Neural progenitor cell (in vitro differentiated cells): ENCODE measurements around the gene KCTD12. TPM values are rescaled to one million over a fixed set of nuclear protein-coding genes. Genes with fewer than 3 reads are reported as not detected.

ENCODE experiments used
- DNase-seq: peaks from one replicate; pipeline ENCODE4 v3.0.0-alpha.2; 2016; ENCODE audit warnings: low spot score
- H2AFZ ChIP-seq: fragments of 200-600 bp; sonication (generic); replicated peaks from 2 replicates; pipeline ENCODE4 v1.6.1; 2016; ENCODE audit warnings: antibody characterized with exemption
- H3F3A ChIP-seq: fragments of 200-600 bp; sonication (generic); 2 replicates; pipeline ENCODE4 v1.6.1; 2016; ENCODE audit warnings: antibody characterized with exemption, low read depth
- H3K27ac ChIP-seq: fragments of 200-600 bp; sonication (generic); 2 replicates; pipeline ENCODE4 v1.5.1; 2016; ENCODE audit warnings: mild to moderate bottlenecking
- H3K27me3 ChIP-seq: fragments of 200-600 bp; sonication (generic); 2 replicates; pipeline ENCODE4 v1.6.1; 2016; ENCODE audit warnings: mild to moderate bottlenecking, moderate library complexity
- H3K36me3 ChIP-seq: fragments of 200-600 bp; sonication (generic); 2 replicates; pipeline ENCODE4 v1.5.1; 2016
- H3K4me1 ChIP-seq: fragments of 200-600 bp; sonication (generic); 2 replicates; pipeline ENCODE4 v1.6.1; 2016; ENCODE audit warnings: mixed run types
- H3K4me2 ChIP-seq: fragments of 200-600 bp; sonication (generic); 2 replicates; pipeline ENCODE4 v1.6.1; 2016
- H3K4me3 ChIP-seq: fragments of 200-600 bp; sonication (generic); 2 replicates; pipeline ENCODE4 v1.5.1; 2016
- H3K79me2 ChIP-seq: fragments of 200-600 bp; sonication (generic); 2 replicates; pipeline ENCODE4 v1.6.1; 2016; ENCODE audit warnings: low read depth
- H3K9ac ChIP-seq: fragments of 200-600 bp; sonication (generic); 2 replicates; pipeline ENCODE4 v1.6.1; 2016
- H3K9me3 ChIP-seq: fragments of 200-600 bp; sonication (generic); 2 replicates; pipeline ENCODE4 v1.5.1; 2016; ENCODE audit warnings: low read depth
- H4K20me1 ChIP-seq: fragments of 200-600 bp; sonication (generic); 2 replicates; pipeline ENCODE4 v1.6.1; 2016; ENCODE audit warnings: low read depth
- H3K27ac Mint-ChIP-seq: 3 replicates; pipeline ENCODE4 v1.8.0; 2021; ENCODE audit warnings: mixed read lengths
- H3K27me3 Mint-ChIP-seq: 2 replicates; pipeline ENCODE4 v1.8.0; 2022; ENCODE audit warnings: low read depth, mild to moderate bottlenecking, inconsistent platforms, moderate library complexity, mixed read lengths; ENCODE audit not compliant: insufficient read depth
- H3K36me3 Mint-ChIP-seq: 3 replicates; pipeline ENCODE4 v1.8.0; 2021; ENCODE audit warnings: mixed read lengths
- H3K4me1 Mint-ChIP-seq: 3 replicates; pipeline ENCODE4 v1.8.0; 2021; ENCODE audit warnings: mixed read lengths
- H3K4me3 Mint-ChIP-seq: 3 replicates; pipeline ENCODE4 v1.8.0; 2021; ENCODE audit warnings: mild to moderate bottlenecking, moderate library complexity, mixed read lengths
- H3K9me3 Mint-ChIP-seq: 3 replicates; pipeline ENCODE4 v1.8.0; 2020; ENCODE audit warnings: mixed read lengths
- CTCF ChIP-seq: fragments of 200-600 bp; sonication (generic); IDR thresholded peaks from 2 replicates; pipeline ENCODE4 v1.5.1; 2017; ENCODE audit warnings: antibody characterized with exemption, mild to moderate bottlenecking
- EZH2 ChIP-seq: fragments of 200-600 bp; sonication (generic); IDR thresholded peaks from 2 replicates; pipeline ENCODE4 v1.6.1; 2017; ENCODE audit warnings: antibody characterized with exemption, mild to moderate bottlenecking, moderate library complexity
- EZH2phosphoT487 ChIP-seq: fragments of 200-600 bp; sonication (generic); IDR thresholded peaks from 2 replicates; pipeline ENCODE4 v1.6.1; 2017; ENCODE audit warnings: antibody characterized with exemption
- total RNA-seq: library from RNA; depleted of rRNA; stranded (reverse); fragments of >200 nt; gene quantifications from 2 replicates; pipeline ENCODE4 v1.2.3, GENCODE V29; 2015; ENCODE audit warnings: low replicate concordance

The KCTD12 gene
- total RNA-seq, 1 donor from 2014 or later: 1.9 TPM

GRCh38 chr13:76889254-76889653 is 3.0 kb upstream of the KCTD12 start:
- Mint-ChIP-seq H3K9me3 (no peaks in the 10 kb centered on the region), H3K27ac (no peak overlapping the region), H3K36me3 (no peaks in the 10 kb centered on the region), H3K27me3 (peaks cover 15% of the 10 kb centered on the region), H3K4me3 (no peak overlapping the region), H3K4me1 (peaks cover 16% of the 10 kb centered on the region)
- no peak for DNase-seq
- Histone ChIP-seq H3K79me2 (no peaks in the 10 kb centered on the region), H2AFZ (no peak overlapping the region), H3K9me3 (no peaks in the 10 kb centered on the region), H3K27me3 (peaks cover 99% of the 10 kb centered on the region), H3F3A (peaks cover 25% of the 10 kb centered on the region), H4K20me1 (peaks cover 4% of the 10 kb centered on the region), H3K4me1 (peaks cover 14% of the 10 kb centered on the region), H3K4me3 (no peak overlapping the region), H3K9ac (no peak overlapping the region), H3K36me3 (no peaks in the 10 kb centered on the region), H3K27ac (no peak overlapping the region), H3K4me2 (no peak overlapping the region)
- TF ChIP-seq CTCF (no peak), EZH2phosphoT487 (no peak), EZH2 (no peak)

GRCh38 chr13:76888421-76888820 is 2.2 kb upstream of the KCTD12 start:
- H3K4me3 Mint-ChIP-seq: no peak overlapping the region
- H3K4me1 Mint-ChIP-seq: peaks cover 18% of the 10 kb centered on the region

GRCh38 chr13:76887076-76887563 is 915 bp upstream of the KCTD12 start:
- no peak overlapping the region for H3K27ac Mint-ChIP-seq
- Histone ChIP-seq H3K9ac (no peak overlapping the region), H3K27ac (no peak overlapping the region), H3K9me3 (no peaks in the 10 kb centered on the region), H3K36me3 (no peaks in the 10 kb centered on the region), H2AFZ (peak overlapping the region; percentile 6), H3K27me3 (peaks cover 90% of the 10 kb centered on the region), H4K20me1 (peaks cover 4% of the 10 kb centered on the region), H3K79me2 (no peaks in the 10 kb centered on the region), H3K4me3 (peak overlapping the region; percentile 68), H3F3A (peaks cover 25% of the 10 kb centered on the region), H3K4me1 (peaks cover 14% of the 10 kb centered on the region), H3K4me2 (peak overlapping the region; percentile 99)
- H3K4me3 Mint-ChIP-seq: peak overlapping the region; percentile 87
- H3K4me1 Mint-ChIP-seq: peaks cover 18% of the 10 kb centered on the region
- peaks cover 19% of the 10 kb centered on the region for H3K27me3 Mint-ChIP-seq
- H3K9me3 Mint-ChIP-seq: no peaks in the 10 kb centered on the region
- no peaks in the 10 kb centered on the region for H3K36me3 Mint-ChIP-seq
- peak; percentile 48 for DNase-seq
- no peak for TF ChIP-seq CTCF
- TF ChIP-seq EZH2: no peak
- no peak for TF ChIP-seq EZH2phosphoT487

More at GRCh38 chr13:76888421-76888820, 2.2 kb upstream of the KCTD12 start:
- Histone ChIP-seq H3K36me3 (no peaks in the 10 kb centered on the region), H3K9ac (no peak overlapping the region), H3K79me2 (no peaks in the 10 kb centered on the region), H4K20me1 (peaks cover 4% of the 10 kb centered on the region), H2AFZ (no peak overlapping the region), H3K4me3 (no peak overlapping the region), H3K4me1 (peaks cover 14% of the 10 kb centered on the region), H3K27me3 (peaks cover 99% of the 10 kb centered on the region), H3F3A (peaks cover 25% of the 10 kb centered on the region), H3K4me2 (no peak overlapping the region), H3K9me3 (no peaks in the 10 kb centered on the region), H3K27ac (no peak overlapping the region)
- Mint-ChIP-seq H3K27ac (no peak overlapping the region), H3K36me3 (no peaks in the 10 kb centered on the region), H3K9me3 (no peaks in the 10 kb centered on the region), H3K27me3 (peaks cover 16% of the 10 kb centered on the region)
- TF ChIP-seq EZH2 (no peak), EZH2phosphoT487 (no peak), CTCF (no peak)
- no peak for DNase-seq
